Suprapubic skin (tissue), 4 donors: Measurements from ENCODE around the gene MUC2. TPM values are rescaled to one million over a fixed set of nuclear protein-coding genes. Genes with fewer than 3 reads are reported as not detected.

Source experiments
- DNase-seq, 2 donors: peaks; one replicate each; pipeline ENCODE4 v3.0.0-alpha.2; 2019; ENCODE audit warnings: low spot score in 2 of 2
- H3K27ac ChIP-seq: fragments of 200-600 bp; sonication (generic); one replicate; pipeline ENCODE4 v1.5.1; 2019
- H3K27me3 ChIP-seq: fragments of 200-600 bp; sonication (generic); one replicate; pipeline ENCODE4 v1.5.1; 2019
- H3K36me3 ChIP-seq: fragments of 200-600 bp; sonication (generic); one replicate; pipeline ENCODE4 v1.5.1; 2019
- H3K4me1 ChIP-seq: fragments of 200-600 bp; sonication (generic); one replicate; pipeline ENCODE4 v1.5.1; 2019
- H3K4me3 ChIP-seq: fragments of 200-600 bp; sonication (generic); one replicate; pipeline ENCODE4 v1.5.1; 2019; ENCODE audit warnings: mild to moderate bottlenecking
- H3K9me3 ChIP-seq: fragments of 200-600 bp; sonication (generic); one replicate; pipeline ENCODE4 v1.5.1; 2019
- EP300 ChIP-seq: sonication (generic); formaldehyde crosslinking; IDR thresholded peaks from one replicate; pipeline ENCODE4 v1.6.1; 2017; ENCODE audit warnings: antibody characterized with exemption
- POLR2A ChIP-seq, 2 donors: fragments of 450-650 bp; IDR thresholded peaks; one replicate each; pipeline ENCODE4 v1.6.1; 2017; ENCODE audit warnings: antibody characterized with exemption in 2 of 2, mild to moderate bottlenecking in 2 of 2, moderate library complexity in 2 of 2
- POLR2AphosphoS5 ChIP-seq, 3 donors: sonication (generic); formaldehyde crosslinking; IDR thresholded peaks; one replicate each; pipeline ENCODE4 v1.6.1; 2017; ENCODE audit warnings: antibody characterized with exemption in 3 of 3
- WGBS: methylation state at CpG from one replicate; pipeline ENCODE4 v1.1.5; 2018; 5-methylcytosine and 5-hydroxymethylcytosine counted together
- total RNA-seq, 4 donors: library from RNA; depleted of rRNA; stranded (reverse); fragments of >200 nt; gene quantifications; one replicate each; pipeline ENCODE4 v1.1.0, GENCODE V29; 2016
- TF ChIP-seq, protein P1 (sequence below), 2 donors: fragments of 200-600 bp in 1 of 2; fragments of 450-650 bp in 1 of 2; sonication (generic) in 1 of 2; IDR thresholded peaks; one replicate each; pipeline ENCODE4 v1.5.1; 2016 to 2019; ENCODE audit warnings: antibody characterized with exemption in 2 of 2, mild to moderate bottlenecking in 1 of 2, moderate library complexity in 1 of 2

MUC2 gene
- total RNA-seq, 4 donors from 2014 or later, result 0.05 to 0.17 (median 0.12) TPM

DNA sequence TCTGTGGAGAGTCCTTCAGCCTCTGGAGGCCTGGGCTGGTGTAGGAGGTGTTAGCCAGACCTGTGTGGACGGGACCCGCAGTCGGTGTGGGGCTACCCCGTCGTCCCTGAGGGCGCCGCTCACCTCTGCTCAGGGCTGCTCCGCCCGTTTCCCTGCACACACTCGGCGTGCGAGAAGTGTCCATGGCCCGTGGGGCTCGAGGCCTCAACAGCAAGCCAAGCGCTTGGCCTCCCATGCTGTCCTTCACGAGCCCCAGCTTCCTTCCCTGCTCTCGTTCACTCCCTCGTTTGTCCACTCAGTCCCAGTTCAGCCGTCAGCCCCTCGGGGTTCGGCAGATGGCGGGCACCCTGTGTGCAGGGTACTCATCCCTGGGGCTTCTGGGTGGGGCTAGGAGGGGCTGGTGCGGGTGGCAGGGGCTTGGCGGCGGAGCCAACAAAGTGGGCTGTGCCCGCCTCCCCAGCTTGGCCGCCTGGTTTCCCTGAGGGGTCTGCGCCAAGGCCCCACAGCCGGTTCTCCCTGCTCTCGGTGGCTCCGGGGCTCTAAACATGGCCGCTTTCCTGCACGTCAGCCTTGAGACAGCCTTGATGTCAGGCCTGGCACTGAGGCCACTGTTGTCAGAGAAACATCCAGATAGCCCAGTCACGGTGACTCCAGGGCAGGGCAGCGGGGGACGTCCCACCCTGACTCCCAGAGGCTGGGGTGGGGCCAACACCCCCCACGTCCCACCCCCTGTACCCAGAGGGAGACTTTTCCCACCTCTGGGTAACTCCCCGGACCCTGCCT, 41.5 kb upstream of the MUC2 start:
- Histone ChIP-seq H3K27ac (no peak overlapping the region), H3K36me3 (no peaks in the 10 kb centered on the region), H3K4me3 (no peak overlapping the region), H3K4me1 (no peaks in the 10 kb centered on the region), H3K9me3 (no peaks in the 10 kb centered on the region), H3K27me3 (peaks cover 61% of the 10 kb centered on the region)
- no peak for DNase-seq
- 41% methylated on average over 13 of the region's 38 CpGs for WGBS
- TF ChIP-seq EP300 (no peak), POLR2A (IDR thresholded peaks at IDR 0.05) (no peak), POLR2AphosphoS5 (IDR thresholded peaks at IDR 0.05) (no peak)
- TF ChIP-seq, protein P1, sequence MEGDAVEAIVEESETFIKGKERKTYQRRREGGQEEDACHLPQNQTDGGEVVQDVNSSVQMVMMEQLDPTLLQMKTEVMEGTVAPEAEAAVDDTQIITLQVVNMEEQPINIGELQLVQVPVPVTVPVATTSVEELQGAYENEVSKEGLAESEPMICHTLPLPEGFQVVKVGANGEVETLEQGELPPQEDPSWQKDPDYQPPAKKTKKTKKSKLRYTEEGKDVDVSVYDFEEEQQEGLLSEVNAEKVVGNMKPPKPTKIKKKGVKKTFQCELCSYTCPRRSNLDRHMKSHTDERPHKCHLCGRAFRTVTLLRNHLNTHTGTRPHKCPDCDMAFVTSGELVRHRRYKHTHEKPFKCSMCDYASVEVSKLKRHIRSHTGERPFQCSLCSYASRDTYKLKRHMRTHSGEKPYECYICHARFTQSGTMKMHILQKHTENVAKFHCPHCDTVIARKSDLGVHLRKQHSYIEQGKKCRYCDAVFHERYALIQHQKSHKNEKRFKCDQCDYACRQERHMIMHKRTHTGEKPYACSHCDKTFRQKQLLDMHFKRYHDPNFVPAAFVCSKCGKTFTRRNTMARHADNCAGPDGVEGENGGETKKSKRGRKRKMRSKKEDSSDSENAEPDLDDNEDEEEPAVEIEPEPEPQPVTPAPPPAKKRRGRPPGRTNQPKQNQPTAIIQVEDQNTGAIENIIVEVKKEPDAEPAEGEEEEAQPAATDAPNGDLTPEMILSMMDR (IDR thresholded peaks at IDR 0.05), result no peak

GRCh38 chr11:1034001-1034400, 40.7 kb upstream of the MUC2 start:
- Histone ChIP-seq H3K27me3 (peaks cover 62% of the 10 kb centered on the region), H3K36me3 (no peaks in the 10 kb centered on the region), H3K27ac (no peak overlapping the region), H3K4me3 (no peak overlapping the region), H3K4me1 (no peaks in the 10 kb centered on the region), H3K9me3 (no peaks in the 10 kb centered on the region)
- TF ChIP-seq POLR2AphosphoS5 (IDR thresholded peaks at IDR 0.05) (no peak), EP300 (no peak), POLR2A (IDR thresholded peaks at IDR 0.05) (no peak)
- TF ChIP-seq, protein P1 (IDR thresholded peaks at IDR 0.05), result no peak
- DNase-seq, result no peak
- 20% methylated on average over 1 of the region's 8 CpGs for WGBS

DNA sequence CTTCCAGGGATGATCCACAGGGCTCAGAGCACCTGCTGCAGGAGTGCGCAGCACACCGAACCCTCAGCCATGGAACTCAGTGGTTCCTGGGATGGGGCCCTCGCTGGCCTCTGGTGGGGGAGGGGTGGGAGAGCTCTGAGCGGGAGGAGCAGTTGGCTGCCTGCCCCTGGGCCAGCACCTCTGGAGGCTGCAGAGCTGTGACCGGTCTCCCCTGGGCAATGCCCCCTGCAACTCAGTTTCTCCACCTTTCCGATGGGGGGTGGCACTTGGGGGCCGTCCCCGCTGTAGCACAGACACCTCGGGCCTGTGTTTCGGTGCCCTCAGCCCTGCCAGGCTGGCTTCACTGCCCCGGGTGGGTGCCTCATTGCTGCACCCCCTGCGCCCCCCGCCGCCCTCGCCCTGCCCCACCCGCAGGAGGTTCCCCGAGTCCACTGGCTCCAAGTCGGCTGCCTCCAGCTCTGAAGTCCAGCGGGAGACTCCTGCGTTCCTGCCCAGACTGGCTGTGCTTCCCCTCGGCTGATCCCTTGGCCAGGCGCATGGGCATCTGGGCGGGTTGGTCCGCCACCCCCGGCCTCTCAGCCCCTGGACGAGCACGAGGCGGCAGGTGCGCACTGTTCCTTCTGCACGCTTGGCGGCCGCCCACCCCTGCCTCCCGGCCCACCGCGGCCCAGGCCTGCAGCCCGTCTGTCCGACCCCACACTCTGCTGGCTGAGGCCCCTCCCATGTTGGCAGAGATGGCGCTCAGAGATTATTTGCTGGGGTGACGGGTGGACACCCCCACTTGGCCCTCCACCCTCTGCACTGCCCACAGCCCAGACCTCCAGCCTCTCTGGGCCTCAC, 40.0 kb upstream of the MUC2 start:
- H3K36me3 ChIP-seq, result no peaks in the 10 kb centered on the region
- 61% methylated on average over 15 of the region's 39 CpGs for whole genome bisulfite sequencing

GRCh38 chr11:1035577-1036283, 38.9 kb upstream of the MUC2 start:
- no peaks in the 10 kb centered on the region for H3K4me1 ChIP-seq
- H3K4me3 ChIP-seq, result no peak overlapping the region
- DNase-seq, result no peak
- no peak overlapping the region for H3K27ac ChIP-seq
- peaks cover 68% of the 10 kb centered on the region for H3K27me3 ChIP-seq
- no peaks in the 10 kb centered on the region for H3K9me3 ChIP-seq
- TF ChIP-seq EP300, result no peak
- no peak for TF ChIP-seq POLR2A (IDR thresholded peaks at IDR 0.05)
- TF ChIP-seq, protein P1 (IDR thresholded peaks at IDR 0.05), result no peak
- TF ChIP-seq POLR2AphosphoS5 (IDR thresholded peaks at IDR 0.05), result no peak
- WGBS, result no CpG with 5 or more reads among the region's 29 CpGs
- H3K36me3 ChIP-seq, result no peaks in the 10 kb centered on the region

More for the DNA sequence above, 40.0 kb upstream of the MUC2 start:
- H3K9me3 ChIP-seq, result no peaks in the 10 kb centered on the region
- no peak for DNase-seq
- H3K27me3 ChIP-seq, result peaks cover 62% of the 10 kb centered on the region
- H3K27ac ChIP-seq, result no peak overlapping the region
- no peaks in the 10 kb centered on the region for H3K4me1 ChIP-seq
- TF ChIP-seq EP300, result no peak
- TF ChIP-seq POLR2AphosphoS5 (IDR thresholded peaks at IDR 0.05), result no peak
- TF ChIP-seq POLR2A (IDR thresholded peaks at IDR 0.05), result no peak
- TF ChIP-seq, protein P1 (IDR thresholded peaks at IDR 0.05), result no peak
- H3K4me3 ChIP-seq, result no peak overlapping the region
